Measurements from ENCODE around the gene KRTAP16-1. TPM values are rescaled to one million over a fixed set of nuclear protein-coding genes. Genes with fewer than 3 reads are reported as not detected.
"Not testable (repeated sequence)": the region's sequence is repeated elsewhere in the genome, so short reads cannot be mapped to it uniquely, and the experiment has no call there.

KRTAP16-1 gene
- total and polyA plus RNA-seq, 2 donors (not counting 3 experiments of a cell fraction or from before 2014, with no cell fraction given): not detected

GRCh38 chr17:41347869-41348760 lies 39.0 kb upstream of the KRTAP16-1 start:
- H3K9me3 ChIP-seq (replicated peaks; ENCODE audit: control insufficient read depth, insufficient read depth, low read length): no peaks in the 10 kb centered on the region
- H3K27me3 ChIP-seq (ENCODE audit: control insufficient read depth in 2 of 2, insufficient read depth in 2 of 2, low read length in 2 of 2): no peaks in the 10 kb centered on the region
- CTCF ChIA-PET: interaction anchor here (0.8 to 2.3 kb wide), 4 partner anchors 18 to 148 kb away, joined by 3 to 9 read pairs (median 4); no protein-coding TSS in a partner anchor
- no TSS peak for BruUV-seq (replicated peaks)
- H3K79me2 ChIP-seq (ENCODE audit: control insufficient read depth, insufficient read depth, low read length): no peaks in the 10 kb centered on the region
- H2AFZ ChIP-seq (ENCODE audit: low read depth, low read length): no peak overlapping the region
- dilution Hi-C loops (cut with MboI; ENCODE audit: extremely low pct_ligation_motif_present, low sequenced_read_pairs) (no loop called here), intact Hi-C loops (cut with micrococcal nuclease) (no loop called here)
- H3K4me3 ChIP-seq (replicated peaks in 1 of 3; ENCODE audit: insufficient read depth in 1 of 3, low read depth in 1 of 3, low read length in 3 of 3): no peak overlapping the region
- FAIRE-seq (no peak), DNase-seq (ENCODE audit: low read depth, low spot score) (no peak)
- no peak overlapping the region for H3K4me2 ChIP-seq (ENCODE audit: insufficient read depth, low read length)
- TF ChIP-seq EZH2 (IDR thresholded peaks at IDR 0.05; ENCODE audit: borderline replicate concordance, low read depth, low read length, severe bottlenecking) (no peak), MYC (IDR thresholded peaks at IDR 0.05; ENCODE audit: low read depth, low read length) (no peak), CTCF (IDR thresholded peaks at IDR 0.05; ENCODE audit: extremely low read depth in 1 of 2, insufficient read depth in 1 of 2, low read depth in 1 of 2, low read length in 2 of 2) (no peak), FOS (IDR thresholded peaks at IDR 0.05; ENCODE audit: borderline replicate concordance, insufficient read depth, low read length) (no peak), GATA2 (IDR thresholded peaks at IDR 0.05; ENCODE audit: insufficient read depth, insufficient read length, low read depth, low read length) (no peak), POLR2AphosphoS5 (IDR thresholded peaks at IDR 0.05; ENCODE audit: insufficient read depth, low read depth, low read length) (no peak), JUN (IDR thresholded peaks at IDR 0.05; ENCODE audit: borderline replicate concordance, insufficient read depth, insufficient read length, low read depth) (no peak), POLR2A (IDR thresholded peaks at IDR 0.05; ENCODE audit: low read depth, low read length) (no peak), MAX (IDR thresholded peaks at IDR 0.05; ENCODE audit: insufficient read depth, insufficient read length) (no peak)
- no peaks in the 10 kb centered on the region for H3K36me3 ChIP-seq (ENCODE audit: control insufficient read depth in 2 of 2, extremely low read depth in 1 of 2, insufficient read depth in 2 of 2, low read length in 2 of 2)
- H3K4me1 ChIP-seq (ENCODE audit: control insufficient read depth, extremely low read depth, insufficient read depth, low read length): no peaks in the 10 kb centered on the region
- POLR2A ChIA-PET: no interaction called here
- H3K9me1 ChIP-seq (replicated peaks; ENCODE audit: control insufficient read depth, extremely low read depth, insufficient read depth, low read length): no peaks in the 10 kb centered on the region
- no peak overlapping the region for H3K27ac ChIP-seq (ENCODE audit: insufficient read depth, low read depth, low read length)
- H4K20me1 ChIP-seq (replicated peaks; ENCODE audit: control insufficient read depth, extremely low read depth, insufficient read depth, low read length): no peaks in the 10 kb centered on the region
- no peak overlapping the region for H3K9ac ChIP-seq (replicated peaks; ENCODE audit: extremely low read depth, insufficient read depth, low read length)

GRCh38 chr17:41346421-41346820 lies 37.3 kb upstream of the KRTAP16-1 start:
- H3K27me3 ChIP-seq (ENCODE audit: control insufficient read depth in 2 of 2, insufficient read depth in 2 of 2, low read length in 2 of 2); H2AFZ ChIP-seq (ENCODE audit: low read depth, low read length); H3K9me3 ChIP-seq (replicated peaks; ENCODE audit: control insufficient read depth, insufficient read depth, low read length); POLR2A ChIA-PET; H3K4me1 ChIP-seq (ENCODE audit: control insufficient read depth, extremely low read depth, insufficient read depth, low read length); H3K4me3 ChIP-seq (replicated peaks in 1 of 3; ENCODE audit: insufficient read depth in 1 of 3, low read depth in 1 of 3, low read length in 3 of 3); DNase-seq (ENCODE audit: low read depth, low spot score); H3K36me3 ChIP-seq (ENCODE audit: control insufficient read depth in 2 of 2, extremely low read depth in 1 of 2, insufficient read depth in 2 of 2, low read length in 2 of 2); dilution Hi-C loops (cut with MboI; ENCODE audit: extremely low pct_ligation_motif_present, low sequenced_read_pairs); H3K27ac ChIP-seq (ENCODE audit: insufficient read depth, low read depth, low read length); H3K9me1 ChIP-seq (replicated peaks; ENCODE audit: control insufficient read depth, extremely low read depth, insufficient read depth, low read length); H3K9ac ChIP-seq (replicated peaks; ENCODE audit: extremely low read depth, insufficient read depth, low read length); intact Hi-C loops (cut with micrococcal nuclease); FAIRE-seq; H3K4me2 ChIP-seq (ENCODE audit: insufficient read depth, low read length); H3K79me2 ChIP-seq (ENCODE audit: control insufficient read depth, insufficient read depth, low read length); BruUV-seq (replicated peaks); H4K20me1 ChIP-seq (replicated peaks; ENCODE audit: control insufficient read depth, extremely low read depth, insufficient read depth, low read length); CTCF ChIA-PET: not testable (repeated sequence)

All from endothelial cell of umbilical vein (primary cell).